Duodenal mucosa (tissue), 2 donors: ENCODE measurements around the gene SRRM1.
"Not testable (repeated sequence)": the region's sequence is repeated elsewhere in the genome, so short reads cannot be mapped to it uniquely, and the experiment has no call there.

ENCODE experiments used
- H3K27ac ChIP-seq: one replicate; pipeline ENCODE4 v1.7.0; 2013; ENCODE audit warnings: low read depth, low read length
- H3K27me3 ChIP-seq, 2 donors: one replicate each; pipeline ENCODE4 v1.7.0; 2013; ENCODE audit warnings: low read length in 2 of 2, control low read depth in 1 of 2; ENCODE audit not compliant: insufficient read depth in 2 of 2, control insufficient read depth in 1 of 2
- H3K36me3 ChIP-seq, 2 donors: one replicate each; pipeline ENCODE4 v1.7.0; 2013; ENCODE audit warnings: low read length in 2 of 2, control low read depth in 1 of 2; ENCODE audit not compliant: insufficient read depth in 2 of 2, control insufficient read depth in 1 of 2
- H3K4me1 ChIP-seq, 2 donors: one replicate each; pipeline ENCODE4 v1.7.0; 2013; ENCODE audit warnings: low read length in 2 of 2, control low read depth in 1 of 2; ENCODE audit not compliant: insufficient read depth in 2 of 2, control insufficient read depth in 1 of 2
- H3K4me3 ChIP-seq, 2 donors: one replicate each; pipeline ENCODE4 v1.7.0; 2013; ENCODE audit warnings: low read length in 2 of 2, low read depth in 1 of 2
- H3K9ac ChIP-seq, 2 donors: one replicate each; pipeline ENCODE4 v1.7.0; 2013; ENCODE audit warnings: low read length in 2 of 2, low read depth in 1 of 2
- H3K9me3 ChIP-seq, 2 donors: one replicate each; pipeline ENCODE4 v1.7.0; 2013; ENCODE audit warnings: low read length in 2 of 2, control low read depth in 1 of 2; ENCODE audit not compliant: control insufficient read depth in 1 of 2

SRRM1 gene

GRCh38 chr1:24713176-24713575 lies 70.1 kb downstream of the SRRM1 start:
- no peak overlapping the region for H3K27ac ChIP-seq
- no peaks in the 10 kb centered on the region for H3K9me3 ChIP-seq
- no peaks in the 10 kb centered on the region for H3K4me1 ChIP-seq
- H3K4me3 ChIP-seq: no peak overlapping the region
- H3K36me3 ChIP-seq: no peaks in the 10 kb centered on the region
- no peaks in the 10 kb centered on the region for H3K27me3 ChIP-seq
- no peak overlapping the region for H3K9ac ChIP-seq

GRCh38 chr1:24713736-24714135 lies 70.6 kb downstream of the SRRM1 start:
- Histone ChIP-seq H3K36me3 (no peaks in the 10 kb centered on the region), H3K27ac (no peak overlapping the region), H3K4me1 (no peaks in the 10 kb centered on the region), H3K9me3 (no peaks in the 10 kb centered on the region), H3K4me3 (no peak overlapping the region), H3K9ac (no peak overlapping the region), H3K27me3 (no peaks in the 10 kb centered on the region)

GRCh38 chr1:24714859-24715520 lies 71.9 kb downstream of the SRRM1 start:
- H3K27me3 ChIP-seq: no peaks in the 10 kb centered on the region
- no peak overlapping the region for H3K4me3 ChIP-seq
- no peaks in the 10 kb centered on the region for H3K9me3 ChIP-seq
- H3K27ac ChIP-seq: no peak overlapping the region
- H3K36me3 ChIP-seq: no peaks in the 10 kb centered on the region
- no peaks in the 10 kb centered on the region for H3K4me1 ChIP-seq
- no peak overlapping the region for H3K9ac ChIP-seq

GRCh38 chr1:24715658-24716057 lies 72.6 kb downstream of the SRRM1 start:
- Histone ChIP-seq H3K27ac (no peak overlapping the region), H3K4me1 (no peaks in the 10 kb centered on the region), H3K4me3 (no peak overlapping the region)

GRCh38 chr1:24717887-24718650 lies 75.0 kb downstream of the SRRM1 start:
- H3K9ac ChIP-seq: no peak overlapping the region
- no peaks in the 10 kb centered on the region for H3K9me3 ChIP-seq
- H3K4me1 ChIP-seq: no peaks in the 10 kb centered on the region
- H3K36me3 ChIP-seq: no peaks in the 10 kb centered on the region
- H3K27me3 ChIP-seq: no peaks in the 10 kb centered on the region
- H3K4me3 ChIP-seq: no peak overlapping the region
- no peak overlapping the region for H3K27ac ChIP-seq

More at GRCh38 chr1:24715658-24716057, 72.6 kb downstream of the SRRM1 start:
- no peaks in the 10 kb centered on the region for H3K36me3 ChIP-seq
- H3K27me3 ChIP-seq: no peaks in the 10 kb centered on the region
- H3K9ac ChIP-seq: no peak overlapping the region
- no peaks in the 10 kb centered on the region for H3K9me3 ChIP-seq

- peak overlapping the region; percentile 10 for H3K27ac ChIP-seq
- H3K9ac ChIP-seq: no peak overlapping the region
- H3K27me3 ChIP-seq: no peaks in the 10 kb centered on the region
- no peaks in the 10 kb centered on the region for H3K9me3 ChIP-seq
- no peak overlapping the region for H3K4me3 ChIP-seq
- peaks cover 0 to 8% of the 10 kb centered on the region in 2 donors for H3K4me1 ChIP-seq
- no peaks in the 10 kb centered on the region for H3K36me3 ChIP-seq
Observed at GRCh38 chr1:24720152-24720551, 77.0 kb downstream of the SRRM1 start.

GRCh38 chr1:24721533-24721932 lies 78.4 kb downstream of the SRRM1 start:
- H3K27me3 ChIP-seq: no peaks in the 10 kb centered on the region
- H3K9ac ChIP-seq: no peak overlapping the region
- no peaks in the 10 kb centered on the region for H3K36me3 ChIP-seq
- no peaks in the 10 kb centered on the region for H3K9me3 ChIP-seq
- no peak overlapping the region for H3K27ac ChIP-seq
- no peak overlapping the region for H3K4me3 ChIP-seq
- peaks cover 0 to 10% of the 10 kb centered on the region in 2 donors for H3K4me1 ChIP-seq

GRCh38 chr1:24722073-24723035 lies 79.3 kb downstream of the SRRM1 start:
- not testable (repeated sequence) for H3K27ac ChIP-seq, H3K9me3 ChIP-seq, H3K36me3 ChIP-seq, H3K27me3 ChIP-seq, H3K4me3 ChIP-seq, H3K9ac ChIP-seq
- peaks cover 4 to 10% of the 10 kb centered on the region in 2 donors for H3K4me1 ChIP-seq
